Stimulated activated CD8-positive, alpha-beta memory T cell treated with anti-CD3 and anti-CD28 coated beads, Interleukin-15, amount 100 ng/mL, for 48 hours (primary cell): ENCODE results near the gene ZNF738.
"Not testable (repeated sequence)": the region's sequence is repeated elsewhere in the genome, so short reads cannot be mapped to it uniquely, and the experiment has no call there.

ENCODE experiments used
- DNase-seq, 2 donors: peaks; one replicate each; pipeline ENCODE4 v3.0.0-alpha.2; 2020; ENCODE audit warnings: low read depth in 2 of 2

The ZNF738 gene

GRCh38 chr19:21358768-21359451, at the start of gene ZNF738:
TSS of gene ZNF738 (plus strand) at chr19:21359000. CDS start at chr19:21359141, 141 bp downstream.
- peak; percentile 76 to 78 for DNase-seq

GRCh38 chr19:21312807-21313206, 46.0 kb upstream of the ZNF738 start:
- DNase-seq, result not testable (repeated sequence)

- DNase-seq, result no peak
These were observed 44.1 kb upstream of the ZNF738 start for GRCh38 chr19:21314676-21315075.

GRCh38 chr19:21317821-21318220, 41.0 kb upstream of the ZNF738 start:
- no peak for DNase-seq

GRCh38 chr19:21321134-21321533, 37.7 kb upstream of the ZNF738 start:
- peak in 1 of 2 donors; percentile 3 for DNase-seq

GRCh38 chr19:21321996-21322395, 36.8 kb upstream of the ZNF738 start:
- no peak for DNase-seq

- DNase-seq, result no peak
These were observed 36.3 kb upstream of the ZNF738 start for GRCh38 chr19:21322528-21322927.

GRCh38 chr19:21323000-21323399, 35.8 kb upstream of the ZNF738 start:
- DNase-seq, result no peak

GRCh38 chr19:21326169-21326568, 32.6 kb upstream of the ZNF738 start:
- DNase-seq, result no peak

GRCh38 chr19:21328406-21328805, 30.4 kb upstream of the ZNF738 start:
- DNase-seq, result no peak

- DNase-seq, result peak; percentile 76
These were observed 29.8 kb upstream of the ZNF738 start, which contains the start of gene ZNF708 for GRCh38 chr19:21328885-21329605. TSS of gene ZNF708 (minus strand) at chr19:21329410. CDS start at chr19:21329212, 198 bp downstream.

- no peak for DNase-seq
These were observed 23.1 kb upstream of the ZNF738 start for GRCh38 chr19:21335721-21336120.

- not testable (repeated sequence) for DNase-seq
These were observed 14.0 kb upstream of the ZNF738 start for GRCh38 chr19:21344841-21345240.

GRCh38 chr19:21352830-21353229, 6.0 kb upstream of the ZNF738 start:
- DNase-seq, result no peak

GRCh38 chr19:21362291-21362690, 3.5 kb downstream of the ZNF738 start:
- no peak for DNase-seq

- DNase-seq, result no peak
These were observed 25.3 kb downstream of the ZNF738 start for GRCh38 chr19:21383980-21384582.

GRCh38 chr19:21396121-21396520, 37.3 kb downstream of the ZNF738 start:
- DNase-seq, result no peak

GRCh38 chr19:21396893-21397572, 38.2 kb downstream of the ZNF738 start, which contains the start of gene ZNF493:
TSS of gene ZNF493 (plus strand) at chr19:21397133. CDS start at chr19:21397238, 105 bp downstream.
- peak; percentile 81 to 84 for DNase-seq

GRCh38 chr19:21398851-21399250, 40.1 kb downstream of the ZNF738 start:
- DNase-seq, result no peak

GRCh38 chr19:21402303-21402985, 43.6 kb downstream of the ZNF738 start:
- DNase-seq, result no peak

- no peak for DNase-seq
These were observed 51.4 kb downstream of the ZNF738 start for GRCh38 chr19:21410166-21410565.
